ENCODE data around the gene HEYL. TPM values are rescaled to one million over a fixed set of nuclear protein-coding genes. Genes with fewer than 3 reads are reported as not detected.

Gene HEYL
- 0.44 TPM for total RNA-seq

DNA sequence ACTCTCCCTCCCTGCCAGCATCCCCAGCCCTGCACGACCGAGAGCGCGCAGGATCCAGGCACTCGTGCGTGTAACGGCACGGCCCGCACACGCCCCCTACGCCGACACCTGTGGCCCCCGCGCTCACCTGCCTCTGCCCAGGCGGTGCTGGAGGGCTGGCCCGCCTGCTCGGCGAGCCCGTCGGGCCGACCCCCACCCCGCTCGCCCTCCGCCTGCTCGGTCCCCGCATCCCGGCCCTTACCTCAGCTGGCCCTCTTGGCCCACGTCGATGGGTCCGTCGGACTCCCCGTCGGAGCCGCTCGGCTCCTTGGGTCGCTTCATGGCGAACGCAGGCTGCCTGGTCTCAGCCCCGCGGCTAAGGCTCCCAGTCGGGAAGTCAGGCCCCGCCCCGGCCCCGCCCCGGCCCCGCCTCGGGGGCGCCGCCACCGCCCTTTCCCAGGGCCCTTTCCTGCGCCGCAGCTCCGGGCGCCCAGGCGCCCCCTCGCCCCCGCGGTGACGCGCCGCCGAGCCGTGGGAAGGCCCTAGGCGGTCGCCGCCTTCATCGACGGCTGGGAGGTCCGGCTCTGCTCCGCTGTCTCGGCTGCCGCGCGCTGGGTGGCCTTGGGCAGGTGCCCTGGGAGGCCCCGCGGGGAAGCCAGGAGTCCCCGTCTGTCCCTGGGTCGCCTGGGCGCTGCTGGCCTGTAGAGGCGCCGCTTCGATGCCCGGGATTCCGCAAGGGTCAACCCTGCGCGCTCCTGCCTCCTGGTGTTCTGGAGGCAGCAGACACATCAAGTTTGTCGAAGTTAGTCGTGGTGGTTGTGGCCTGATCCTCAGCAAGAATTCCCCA is at the start of gene HEYL:
Gene HEYL (minus strand): TSS at position 339 of the 826 bp plus-strand sequence. CDS start 18 bp downstream, at position 321.
- peak; percentile 58 for ATAC-seq

DNA sequence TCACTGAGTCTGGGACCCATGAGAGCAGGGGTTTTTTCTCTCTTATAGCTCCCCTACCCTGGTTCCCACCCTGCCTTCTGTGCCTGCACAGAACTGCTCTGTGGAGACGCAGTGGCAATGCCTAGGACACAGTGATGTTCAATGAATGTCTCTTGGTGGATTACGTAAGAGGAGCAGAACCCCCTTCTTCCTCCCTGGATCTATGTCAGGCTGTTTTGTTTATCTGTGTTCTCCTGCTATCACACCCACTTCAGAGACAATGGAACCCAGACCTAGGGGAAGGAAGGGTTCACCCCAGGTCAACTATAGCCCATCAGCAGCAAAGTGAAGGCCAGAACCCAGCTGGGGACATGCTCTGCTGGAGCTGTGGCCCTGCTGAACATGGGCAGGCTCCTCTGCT is 49.8 kb upstream of the HEYL start:
- no peak for ATAC-seq

DNA sequence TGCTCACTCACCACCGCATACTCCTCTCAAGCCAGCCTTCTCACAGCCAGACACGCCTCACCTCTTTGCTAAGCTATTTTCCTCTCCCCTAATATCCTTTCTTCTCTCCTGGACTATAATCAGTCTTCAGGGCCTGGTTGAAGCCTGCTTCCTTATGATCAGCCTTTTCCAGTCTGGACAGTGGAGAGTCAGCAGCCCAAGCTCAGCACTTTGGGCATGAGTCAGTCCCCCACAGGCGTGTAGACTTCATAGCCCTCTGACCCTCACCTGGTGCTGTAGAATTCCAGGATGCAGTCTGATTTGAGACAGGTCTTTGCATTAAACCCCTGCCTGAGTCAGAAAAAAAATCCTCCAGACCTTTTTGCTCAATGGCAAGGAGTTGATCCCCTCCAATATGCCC is 49.3 kb upstream of the HEYL start:
- ATAC-seq, result no peak

DNA sequence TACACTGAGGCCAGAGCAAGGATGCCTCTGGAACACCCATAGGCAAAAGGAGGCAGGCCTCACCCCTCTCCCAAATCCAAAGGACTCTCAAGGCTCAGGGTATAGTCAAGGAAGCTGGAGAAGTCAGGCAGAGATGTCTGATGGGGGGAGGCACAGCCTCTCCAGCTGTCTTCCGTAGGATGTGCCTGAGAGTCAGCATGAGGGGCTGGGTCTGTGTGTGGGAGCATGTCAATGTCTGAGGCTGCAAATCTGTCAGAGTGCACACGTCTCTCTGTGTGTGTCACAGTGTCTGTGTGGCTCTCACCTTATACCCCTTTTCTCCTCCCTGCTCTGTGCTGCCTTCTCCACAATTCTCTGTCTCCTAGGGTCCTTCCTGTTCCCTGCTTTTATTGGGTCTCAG is 47.8 kb upstream of the HEYL start:
- no peak for ATAC-seq

DNA sequence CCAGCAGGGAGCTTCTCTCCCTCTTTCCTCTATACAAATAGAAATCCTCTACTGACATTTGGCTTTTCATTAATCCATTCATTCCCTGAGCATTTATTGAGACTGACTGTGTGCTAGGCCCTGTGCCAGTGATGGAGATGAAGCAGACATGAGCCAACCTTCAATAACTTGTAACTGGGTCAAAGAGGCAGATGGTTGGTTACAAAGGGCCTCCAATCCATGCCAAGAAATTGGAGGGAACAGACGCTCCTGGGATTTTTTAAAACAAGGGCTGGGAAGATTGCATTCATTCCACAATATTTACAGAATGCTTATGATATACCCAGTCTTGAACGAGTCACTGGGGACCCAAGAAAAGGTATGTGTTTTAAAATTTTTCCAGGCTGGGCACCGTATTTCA is 45.6 kb upstream of the HEYL start:
- no peak for ATAC-seq

DNA sequence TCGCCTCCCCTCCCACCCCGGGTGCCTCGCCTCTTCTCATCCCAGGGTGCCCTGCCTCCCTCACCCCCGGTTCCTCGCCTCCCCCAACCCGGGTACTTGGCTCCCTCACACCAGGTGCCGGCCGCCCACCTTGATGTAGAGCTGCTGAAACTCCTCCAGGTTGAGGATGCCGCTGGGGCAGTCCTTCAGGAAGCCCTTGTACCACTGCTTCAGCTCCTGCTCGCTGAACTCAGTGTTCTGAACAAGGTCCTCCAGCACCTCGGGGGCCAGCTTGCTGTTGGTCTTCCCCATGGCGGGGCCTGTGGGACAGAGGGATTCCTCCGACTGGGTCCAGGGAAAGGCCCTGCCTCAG is 44.8 kb upstream of the HEYL start:
- no peak for ATAC-seq

DNA sequence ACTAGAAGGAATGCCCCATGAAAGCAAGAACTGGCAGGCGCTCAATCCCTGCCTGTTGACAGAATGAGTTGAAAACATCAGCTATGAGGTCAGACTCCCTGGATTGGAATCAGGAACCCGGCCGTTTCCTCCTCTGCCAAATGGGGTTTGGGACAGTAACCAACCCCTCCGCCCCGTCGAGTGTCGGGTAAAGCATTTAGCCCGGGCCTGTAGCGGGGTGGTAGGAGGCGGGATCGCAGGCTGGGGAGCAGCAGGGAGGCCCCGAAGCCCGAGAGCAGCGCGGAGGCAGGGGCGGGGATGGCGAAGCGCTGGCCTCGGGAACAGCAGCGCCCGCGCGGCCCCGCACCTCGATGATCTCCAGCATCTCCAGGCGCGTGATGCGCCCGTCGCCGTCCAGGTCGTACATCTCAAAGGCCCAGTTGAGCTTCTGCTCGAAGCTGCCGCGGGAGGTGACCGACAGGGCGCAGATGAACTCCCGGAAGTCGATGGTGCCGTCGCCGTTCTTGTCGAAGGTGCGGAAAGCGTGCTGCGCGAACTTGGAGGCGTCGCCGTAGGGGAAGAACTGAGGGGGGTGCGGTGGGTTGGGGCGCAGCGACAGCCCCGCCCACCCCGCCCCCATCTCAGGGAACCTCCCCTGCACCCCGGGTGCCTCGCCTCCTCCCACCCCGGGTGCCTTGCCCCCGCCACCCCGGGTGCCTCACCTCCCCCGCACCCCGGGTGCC is 44.3 kb upstream of the HEYL start:
- no peak for ATAC-seq

DNA sequence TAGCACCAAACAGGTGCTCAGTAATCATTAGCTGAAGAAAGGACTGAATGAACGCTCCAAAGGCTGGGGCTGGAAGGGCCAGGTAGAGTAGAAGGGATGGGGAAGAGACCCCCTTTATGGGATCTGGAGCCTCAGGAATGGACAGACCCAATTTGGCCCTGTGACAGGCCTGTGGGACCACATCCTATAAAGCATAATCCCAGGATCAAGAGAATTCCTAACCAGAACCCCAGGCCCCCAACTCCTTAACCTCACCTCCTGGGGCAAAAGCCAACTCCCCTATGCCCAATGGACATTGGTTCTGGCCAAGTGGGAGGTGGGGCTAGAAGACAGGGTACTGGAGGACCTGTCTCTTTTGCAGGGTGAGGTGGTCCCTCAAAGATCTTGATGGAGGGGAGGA is 42.6 kb upstream of the HEYL start:
- no peak for ATAC-seq

DNA sequence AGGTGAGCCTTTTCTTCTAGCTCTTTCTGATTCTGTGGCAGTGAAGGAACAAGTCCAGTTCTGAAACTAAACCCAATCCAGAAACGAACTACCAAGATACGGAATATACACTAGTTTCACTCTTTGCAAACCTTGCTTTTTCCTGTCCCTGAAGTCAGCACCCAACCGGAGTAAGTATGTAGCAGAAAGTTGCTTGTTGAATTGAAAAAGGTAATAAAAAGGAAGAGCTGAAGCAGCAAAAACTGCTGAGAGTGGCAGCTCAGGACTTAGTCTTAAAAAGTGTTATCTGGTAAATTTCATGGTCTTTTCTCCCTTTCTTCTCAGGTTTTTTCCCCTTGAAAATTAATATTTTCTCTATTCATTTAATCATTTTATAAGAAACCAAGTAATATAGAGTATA is 41.9 kb upstream of the HEYL start:
- ATAC-seq, result no peak

DNA sequence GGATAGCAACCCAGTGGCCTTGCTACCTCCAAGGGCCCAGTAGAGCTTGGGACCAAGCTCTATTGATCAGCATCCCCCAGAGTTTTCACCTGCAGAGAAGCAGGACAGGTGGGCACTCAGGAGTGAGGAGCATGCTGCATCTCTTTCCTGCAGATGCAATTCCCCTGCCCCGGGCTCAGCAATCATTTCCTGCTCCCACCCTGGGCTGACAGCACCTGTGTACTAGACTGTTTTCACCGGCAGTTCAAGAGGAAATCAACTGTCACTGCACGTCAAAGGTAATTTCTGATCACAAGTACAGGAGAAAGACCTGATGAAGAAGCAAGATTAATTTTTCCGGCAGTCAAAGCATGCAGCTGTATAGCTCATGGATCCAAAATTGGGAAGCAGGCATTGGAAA is 41.3 kb upstream of the HEYL start:
- ATAC-seq, result no peak

DNA sequence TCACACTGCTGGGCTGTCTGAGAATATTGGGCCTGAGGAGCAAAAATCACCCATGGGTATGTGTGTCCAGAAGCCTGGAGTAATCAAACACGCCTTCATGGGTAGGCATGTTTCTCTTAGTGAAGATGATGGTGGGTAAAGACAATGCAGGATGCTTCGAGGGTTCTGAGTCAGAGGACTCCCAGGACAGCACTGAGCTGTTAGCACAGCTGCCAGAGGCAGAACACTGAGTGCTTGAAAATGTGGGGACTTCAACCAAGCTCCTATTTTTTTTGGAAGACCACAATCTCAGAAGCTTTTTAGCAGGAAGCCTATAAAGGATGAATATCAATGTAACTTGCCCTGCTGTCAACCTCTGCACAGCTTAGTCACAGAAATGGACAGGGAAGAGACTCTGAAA is 40.4 kb upstream of the HEYL start:
- no peak for ATAC-seq

DNA sequence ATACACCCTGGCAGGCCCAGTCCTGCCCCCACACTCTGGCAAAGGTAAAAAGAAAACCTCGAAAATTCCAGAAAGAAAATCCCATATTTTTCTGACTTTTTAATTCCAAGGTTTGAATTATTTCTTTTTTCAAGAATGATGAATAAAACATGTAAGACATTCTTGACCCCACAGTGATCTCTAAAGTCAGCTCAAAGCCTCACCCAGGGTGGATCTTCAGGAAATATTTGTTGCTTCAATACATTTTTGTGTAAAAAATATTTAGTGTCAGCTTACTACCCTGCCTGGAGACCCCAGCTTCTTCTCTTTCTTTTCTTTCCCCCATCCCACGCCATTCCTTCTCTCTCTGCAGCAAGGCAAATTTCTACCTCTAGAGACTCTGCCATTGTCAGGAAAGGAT is 39.4 kb upstream of the HEYL start:
- no peak for ATAC-seq

DNA sequence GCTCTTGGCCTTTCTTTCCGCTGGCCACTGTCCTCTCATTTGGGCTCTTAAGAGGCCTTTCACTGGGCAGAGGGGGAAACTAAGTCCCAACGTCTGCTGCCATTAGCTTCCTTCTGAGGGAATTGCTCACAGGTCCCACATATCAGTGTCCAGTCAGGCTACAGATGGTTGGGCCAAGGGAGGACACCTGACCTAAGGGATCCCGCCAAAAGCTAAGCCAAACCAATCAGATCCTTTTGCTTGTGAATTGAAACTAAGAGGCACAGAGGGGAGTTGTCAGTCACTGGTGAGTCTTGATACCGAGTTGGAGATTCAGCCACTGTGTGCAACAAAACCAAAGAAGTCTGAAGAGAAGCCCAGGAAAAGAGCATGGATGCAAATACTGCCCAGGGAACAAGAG is 38.2 kb upstream of the HEYL start:
- ATAC-seq, result no peak

DNA sequence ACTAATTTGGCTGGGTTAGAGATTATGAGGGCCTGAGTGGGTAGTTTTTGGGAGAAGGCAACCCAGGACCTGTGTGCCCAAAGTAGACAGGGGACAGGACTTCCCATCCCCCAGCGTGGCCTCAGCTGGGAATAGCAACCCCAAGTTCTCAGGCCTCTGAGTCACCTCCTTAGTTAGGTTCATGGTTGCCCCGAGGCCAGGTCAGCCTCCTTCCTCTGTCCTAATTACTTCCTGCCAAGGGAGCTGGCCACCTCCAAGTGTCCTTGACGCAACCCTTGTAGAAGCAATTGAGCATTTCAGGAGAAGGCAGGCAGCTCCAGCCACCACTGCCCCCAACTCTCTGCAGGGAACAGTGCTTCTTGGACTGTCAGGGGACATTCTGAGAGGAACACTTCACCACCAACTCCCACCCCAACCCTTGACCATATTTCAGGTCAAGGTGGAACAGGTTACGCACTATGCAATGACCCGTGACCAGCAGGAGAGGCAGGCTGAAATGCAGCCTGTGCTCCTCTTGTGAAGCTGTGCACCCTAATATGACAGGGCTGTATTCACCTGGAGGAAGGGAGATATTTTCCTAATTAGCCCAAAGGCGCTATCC is 37.6 kb upstream of the HEYL start:
- no peak for ATAC-seq

DNA sequence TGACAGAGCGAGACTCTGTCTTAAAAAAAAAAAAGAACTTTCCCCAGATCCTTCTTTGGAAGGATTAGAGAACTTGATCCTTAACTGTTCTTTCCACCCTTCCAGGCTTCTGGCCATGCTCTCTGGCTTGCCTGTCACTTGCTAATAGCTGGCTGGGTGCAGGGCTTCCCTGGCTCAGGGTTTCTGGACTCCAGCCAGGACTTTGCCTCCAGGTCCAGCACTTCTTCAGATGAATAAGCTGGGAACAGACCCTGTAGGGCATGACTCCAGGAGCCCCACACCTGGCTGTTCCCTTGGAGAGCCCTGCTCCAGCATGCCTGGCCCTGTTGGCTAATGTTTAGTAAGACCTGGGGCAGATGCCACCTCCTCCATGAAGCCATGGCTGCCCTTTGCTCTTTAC is 35.8 kb upstream of the HEYL start:
- peak; percentile 30 for ATAC-seq

DNA sequence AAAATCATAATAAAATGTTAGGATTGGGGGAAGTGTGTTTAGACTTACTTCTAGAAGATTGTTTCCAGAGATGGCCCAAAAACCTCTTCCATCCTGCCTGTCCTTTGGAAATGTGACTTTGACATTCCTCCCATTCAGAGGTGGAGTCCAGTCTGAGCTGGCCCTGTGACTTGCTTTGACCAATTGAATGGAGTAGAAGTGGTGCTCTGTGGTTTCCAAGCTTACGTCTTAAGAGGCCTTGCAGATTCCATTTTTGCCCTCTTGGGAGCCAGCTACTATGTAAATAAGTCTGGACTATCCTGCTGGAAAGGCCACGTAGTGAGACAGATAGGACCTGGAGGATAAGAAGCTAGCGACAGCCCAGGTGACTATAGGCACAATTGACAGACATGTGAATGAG is 33.8 kb upstream of the HEYL start:
- no peak for ATAC-seq

DNA sequence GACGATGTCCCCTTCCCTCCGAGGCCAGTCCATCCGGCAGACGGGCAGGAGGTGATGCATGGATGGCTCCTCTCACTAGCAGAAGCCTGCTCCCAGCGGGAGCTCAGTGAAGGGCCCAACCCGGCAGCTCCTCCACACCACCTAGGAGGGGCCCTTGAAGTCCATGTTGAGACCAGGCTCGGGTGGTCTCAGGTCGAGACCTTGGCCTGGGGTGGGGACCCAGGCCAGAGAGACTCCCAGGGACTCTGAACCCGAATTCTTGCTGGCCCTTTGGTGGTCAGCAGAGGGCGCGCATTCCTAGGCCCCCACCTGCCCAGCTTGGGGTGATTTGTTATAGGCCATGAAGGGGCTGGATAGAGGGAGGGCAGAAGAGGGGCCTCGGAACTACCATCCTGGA is 33.1 kb upstream of the HEYL start:
- no peak for ATAC-seq

DNA sequence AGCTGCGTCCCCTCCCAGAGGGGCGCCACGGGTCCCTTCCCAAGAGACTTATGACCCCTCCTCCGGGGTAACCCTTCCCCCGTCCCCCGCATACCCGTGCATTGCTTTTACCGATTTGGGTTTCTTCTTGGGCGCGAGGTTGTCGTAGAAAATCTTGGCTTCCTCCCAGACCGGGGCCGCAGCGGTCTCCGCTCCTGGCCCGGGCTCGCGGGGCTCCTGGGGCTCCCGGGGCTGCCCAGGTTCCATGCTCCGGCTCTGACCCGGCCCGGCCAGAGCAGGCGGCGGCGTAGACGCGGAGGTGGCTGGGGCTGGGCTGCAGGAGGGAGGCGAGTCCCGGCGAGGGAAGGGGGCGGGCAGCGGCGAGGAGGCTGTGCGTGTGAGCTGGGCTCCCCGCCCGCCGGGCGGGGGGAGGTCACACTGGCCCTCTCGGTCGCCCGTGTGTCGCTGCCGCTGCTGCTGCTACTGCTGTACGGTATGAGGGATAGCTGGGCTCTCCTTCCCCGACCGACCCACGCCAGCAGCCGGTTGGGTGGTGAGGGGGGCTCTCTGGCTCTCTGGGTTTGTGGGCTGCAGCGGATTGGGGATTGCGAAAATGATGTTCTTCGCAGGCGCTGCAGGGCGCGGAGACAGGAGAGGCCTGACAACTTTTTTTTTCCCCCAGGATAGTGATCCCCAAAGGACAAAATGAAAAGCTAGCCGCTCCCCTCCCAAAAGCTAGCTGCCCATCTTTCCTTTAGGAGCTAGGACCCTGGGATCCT is 32.5 kb upstream of the HEYL start, which contains the start of gene NT5C1A:
Gene NT5C1A (minus strand): TSS at position 315 of the 758 bp plus-strand sequence. CDS start 69 bp downstream, at position 246.
- ATAC-seq, result peak; percentile 41

DNA sequence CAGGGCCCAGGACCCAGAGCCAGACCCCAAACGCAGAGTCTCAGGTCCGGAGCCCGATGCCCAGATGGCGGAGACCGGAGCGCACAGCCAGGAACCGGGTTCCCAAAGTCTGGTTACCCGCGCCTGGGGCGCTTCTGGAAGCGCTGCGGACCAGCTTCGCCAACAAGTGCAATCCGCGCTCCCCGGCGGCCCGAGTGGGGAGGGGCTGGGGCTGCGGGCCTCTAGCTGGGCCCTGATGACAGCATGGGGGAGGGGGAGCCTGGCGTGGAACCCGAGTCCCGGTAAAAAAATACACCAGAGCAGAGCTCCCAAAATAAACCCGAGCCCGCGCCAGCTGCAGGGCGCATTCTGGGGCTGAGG is 32.0 kb upstream of the HEYL start:
- peak; percentile 7 for ATAC-seq

DNA sequence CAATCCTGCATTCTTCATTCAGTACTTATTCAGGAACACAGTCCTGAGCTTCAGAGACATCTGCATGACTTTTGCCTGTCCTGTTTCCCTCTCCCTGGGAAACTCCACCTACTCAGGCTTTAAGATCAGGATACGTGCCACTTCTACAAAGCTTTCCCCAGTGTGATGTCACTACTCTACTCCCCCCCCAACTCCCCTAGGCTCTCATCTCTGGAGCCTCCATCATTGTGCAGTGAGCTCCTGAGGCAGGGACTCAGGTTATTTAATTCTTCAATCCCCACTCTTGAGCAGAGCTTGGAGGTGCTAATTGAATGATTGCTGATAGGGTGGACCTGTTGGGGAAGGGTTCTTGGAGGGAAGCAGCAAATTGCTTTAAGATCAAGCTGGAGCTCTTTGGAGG is 31.2 kb upstream of the HEYL start:
- ATAC-seq, result no peak

DNA sequence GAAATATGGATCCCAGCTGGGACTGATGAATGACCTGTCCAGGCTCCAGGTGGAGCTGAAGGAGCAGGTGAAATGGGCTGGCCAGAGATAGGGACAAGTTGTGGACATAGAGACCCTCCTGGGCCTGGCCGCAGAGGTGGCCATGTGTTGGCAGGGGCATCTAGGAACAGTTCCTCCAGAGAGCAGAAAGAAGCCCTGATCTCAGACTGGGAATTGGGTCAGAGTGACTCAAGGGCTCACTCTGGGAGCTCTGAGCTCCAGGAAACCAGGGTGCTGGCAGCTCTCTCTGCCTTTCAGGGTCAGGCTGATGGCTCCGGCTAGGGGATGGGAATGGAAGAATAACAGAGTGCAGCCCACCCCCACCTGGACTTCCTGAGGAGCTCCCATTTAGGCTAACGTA is 29.5 kb upstream of the HEYL start:
- ATAC-seq, result no peak

DNA sequence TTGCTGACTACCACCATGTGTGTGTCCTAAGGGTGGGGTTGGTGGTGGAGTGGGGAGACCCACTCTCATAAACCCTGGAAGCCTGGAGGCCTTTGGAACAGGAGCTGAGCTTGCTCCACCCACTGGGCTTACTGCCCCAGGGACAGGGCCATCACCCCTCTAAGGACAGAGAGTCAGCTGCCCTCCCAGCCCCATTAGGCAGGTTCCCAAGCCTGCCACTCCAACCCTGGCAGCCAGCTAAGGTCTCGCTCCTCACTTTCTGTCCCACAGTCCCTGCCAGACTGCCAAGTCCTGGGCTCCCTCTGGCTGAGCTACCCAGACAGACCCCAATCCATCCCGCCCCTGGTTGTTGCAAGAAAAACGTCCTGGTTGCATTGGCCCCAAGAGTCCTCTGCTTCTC is 28.7 kb upstream of the HEYL start:
- no peak for ATAC-seq

DNA sequence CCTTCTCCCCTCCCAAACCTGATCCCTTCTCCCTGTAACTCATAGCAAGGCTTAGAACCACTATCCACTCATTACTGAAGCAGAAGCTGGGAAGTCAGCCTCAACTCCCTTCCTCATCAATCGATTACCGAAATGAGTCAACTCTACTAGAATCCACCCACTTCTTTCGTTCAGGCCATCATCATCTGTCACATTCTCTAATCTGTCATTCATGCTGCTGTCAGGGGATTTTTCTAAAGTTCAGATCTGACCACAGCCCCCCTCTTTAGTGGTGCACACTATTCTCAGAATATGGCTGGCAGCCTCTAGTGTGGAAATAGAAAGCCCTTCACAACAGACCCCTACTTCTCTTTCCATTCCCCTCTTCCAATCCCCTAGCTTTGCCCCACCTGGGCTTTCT is 27.3 kb upstream of the HEYL start:
- ATAC-seq, result no peak

All from esophagus mucosa (tissue), 1 donor.